Endothelial cell of umbilical vein (primary cell): ENCODE data around the gene USP17L17. TPM values are rescaled to one million over a fixed set of nuclear protein-coding genes. Genes with fewer than 3 reads are reported as not detected.
"Not testable (repeated sequence)": the region's sequence is repeated elsewhere in the genome, so short reads cannot be mapped to it uniquely, and the experiment has no call there.

ENCODE experiments used
- BruUV-seq: library from RNA; stranded (reverse); fragments of 400-500 nt; replicated peaks from 2 replicates; lab custom pipeline; 2021; lab: Mats Ljungman, UMichigan
- CTCF ChIA-PET: fragments of 300-600, 350-600 bp; sonication (Branson Sonifier 250); formaldehyde crosslinking; loops from one replicate; lab custom pipeline; 2021; ENCODE audit warnings: antibody characterized with exemption, inconsistent platforms; lab: Charles Lee
- POLR2A ChIA-PET: fragments of 300-600, 350-600 bp; sonication (Branson Sonifier 250); formaldehyde crosslinking; loops from one replicate; lab custom pipeline; 2021; ENCODE audit warnings: antibody characterized with exemption, inconsistent platforms; lab: Charles Lee
- DNase-seq: peaks from one replicate; pipeline ENCODE4 v3.0.0-alpha.2; 2011; ENCODE audit warnings: low read depth, low spot score
- FAIRE-seq: peaks from 2 replicates; lab custom pipeline; 2011; peaks lifted over from hg19 to GRCh38; lab: Jason Lieb, UNC
- H2AFZ ChIP-seq: 2 replicates; pipeline ENCODE4 v1.6.0; 2012; ENCODE audit warnings: low read depth, low read length, control low read depth, inconsistent platforms
- H3K27ac ChIP-seq: 2 replicates; pipeline ENCODE4 v1.5.1; 2011; ENCODE audit warnings: low read depth, mild to moderate bottlenecking, control low read depth, low read length, moderate library complexity; ENCODE audit not compliant: insufficient read depth
- H3K27me3 ChIP-seq, 2 experiments: 2 replicates each; pipeline versions ENCODE4 v1.6.0 to v1.6.1; 2011; ENCODE audit warnings: low read length in 2 of 2, mixed read lengths in 1 of 2; ENCODE audit not compliant: control insufficient read depth in 2 of 2, insufficient read depth in 2 of 2
- H3K36me3 ChIP-seq, 2 experiments: 2 replicates in 1 of 2; 3 replicates in 1 of 2; pipeline ENCODE4 v1.5.1; 2011; ENCODE audit warnings: low read length in 2 of 2, mild to moderate bottlenecking in 1 of 2, moderate library complexity in 1 of 2; ENCODE audit not compliant: control insufficient read depth in 2 of 2, insufficient read depth in 2 of 2; ENCODE audit errors: extremely low read depth in 1 of 2
- H3K4me1 ChIP-seq: 3 replicates; pipeline ENCODE4 v1.5.1; 2011; ENCODE audit warnings: mild to moderate bottlenecking, low read length; ENCODE audit not compliant: control insufficient read depth, insufficient read depth; ENCODE audit errors: extremely low read depth
- H3K4me2 ChIP-seq: 2 replicates; pipeline ENCODE4 v1.6.1; 2011; ENCODE audit warnings: low read length, control low read depth, mixed read lengths; ENCODE audit not compliant: insufficient read depth
- H3K4me3 ChIP-seq, 3 experiments: fragments of 200-600 bp in 1 of 3; sonication (generic), shearing (Covaris generic) in 1 of 3; replicated peaks in 1 of 3; 2 replicates each; pipeline ENCODE4 v1.5.1; 2011 to 2016; ENCODE audit warnings: control low read depth in 3 of 3, low read length in 3 of 3, mild to moderate bottlenecking in 2 of 3, inconsistent platforms in 1 of 3, low read depth in 1 of 3, moderate library complexity in 1 of 3; ENCODE audit not compliant: insufficient read depth in 1 of 3
- H3K79me2 ChIP-seq: 2 replicates; pipeline ENCODE4 v1.6.0; 2012; ENCODE audit warnings: low read length, inconsistent platforms; ENCODE audit not compliant: control insufficient read depth, insufficient read depth
- H3K9ac ChIP-seq: replicated peaks from 2 replicates; pipeline ENCODE3; 2011; ENCODE audit warnings: low read length, control low read depth; ENCODE audit not compliant: insufficient read depth; ENCODE audit errors: extremely low read depth
- H3K9me1 ChIP-seq: replicated peaks from 3 replicates; pipeline ENCODE4 v1.6.0; 2011; ENCODE audit warnings: mild to moderate bottlenecking, low read length; ENCODE audit not compliant: control insufficient read depth, insufficient read depth; ENCODE audit errors: extremely low read depth
- H3K9me3 ChIP-seq: replicated peaks from 2 replicates; pipeline ENCODE4 v1.5.1; 2012; ENCODE audit warnings: low read length, inconsistent platforms; ENCODE audit not compliant: control insufficient read depth, insufficient read depth
- H4K20me1 ChIP-seq: replicated peaks from 2 replicates; pipeline ENCODE3; 2011; ENCODE audit warnings: mild to moderate bottlenecking, low read length; ENCODE audit not compliant: control insufficient read depth, insufficient read depth; ENCODE audit errors: extremely low read depth
- dilution Hi-C: fragments of 300-500 bp; cut with MboI; formaldehyde crosslinking; loops from one replicate; pipeline ENCODE4 v1.15.0; 2019; ENCODE audit warnings: low sequenced_read_pairs; ENCODE audit not compliant: extremely low pct_ligation_motif_present
- intact Hi-C: fragments of 100-400 bp; cut with micrococcal nuclease; formaldehyde crosslinking; loops from one replicate; pipeline ENCODE4 v1.10.0; 2022
- polyA plus RNA-seq, 4 experiments: library from polyadenylated mRNA; depleted of rRNA in 3 of 4; stranded (reverse) in 3 of 4; unstranded in 1 of 4; fragments of >200 nt; gene quantifications; 2 replicates each; pipeline versions ENCODE4 v1.2.1 to v1.2.3, GENCODE V29; 2011 to 2012; ENCODE audit warnings: missing spikeins in 1 of 4
- total RNA-seq: library from RNA; stranded (reverse); gene quantifications from 2 replicates; pipeline ENCODE4 v1.2.3, GENCODE V29; 2021

USP17L17 gene
- total and polyA plus RNA-seq, 2 donors (not counting 3 experiments of a cell fraction or from before 2014, with no cell fraction given) = not detected

DNA sequence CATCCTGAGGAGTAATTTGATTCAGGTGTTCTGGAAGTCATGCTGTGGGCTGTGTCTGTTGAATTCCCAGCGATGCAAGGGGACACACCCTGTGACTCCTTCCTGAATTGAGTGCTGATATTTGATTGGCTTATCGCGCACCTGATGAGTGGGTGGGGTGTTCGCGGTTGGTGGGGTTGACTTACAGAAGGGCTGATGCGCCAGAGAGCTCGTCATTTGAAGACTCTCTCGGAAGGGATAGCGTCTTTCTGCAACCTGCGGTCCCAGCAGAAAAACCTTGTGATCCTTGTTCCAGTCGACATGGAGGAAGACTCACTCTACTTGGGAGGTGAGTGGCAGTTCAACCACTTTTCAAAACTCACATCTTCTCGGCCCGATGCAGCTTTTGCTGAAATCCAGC lies 18.9 kb downstream of the USP17L17 start, which contains the start of gene USP17L21:
USP17L21 (plus strand) TSS at position 301 of the 400 bp plus-strand sequence; CDS start at position 301, 0 bp downstream.
- POLR2A ChIA-PET, H3K36me3 ChIP-seq, FAIRE-seq, H3K9ac ChIP-seq, BruUV-seq, H4K20me1 ChIP-seq, H2AFZ ChIP-seq, intact Hi-C loops, dilution Hi-C loops, H3K79me2 ChIP-seq, H3K4me3 ChIP-seq, H3K27me3 ChIP-seq, H3K4me1 ChIP-seq, H3K27ac ChIP-seq, H3K9me1 ChIP-seq, H3K4me2 ChIP-seq, DNase-seq, H3K9me3 ChIP-seq, CTCF ChIA-PET: not testable (repeated sequence)

DNA sequence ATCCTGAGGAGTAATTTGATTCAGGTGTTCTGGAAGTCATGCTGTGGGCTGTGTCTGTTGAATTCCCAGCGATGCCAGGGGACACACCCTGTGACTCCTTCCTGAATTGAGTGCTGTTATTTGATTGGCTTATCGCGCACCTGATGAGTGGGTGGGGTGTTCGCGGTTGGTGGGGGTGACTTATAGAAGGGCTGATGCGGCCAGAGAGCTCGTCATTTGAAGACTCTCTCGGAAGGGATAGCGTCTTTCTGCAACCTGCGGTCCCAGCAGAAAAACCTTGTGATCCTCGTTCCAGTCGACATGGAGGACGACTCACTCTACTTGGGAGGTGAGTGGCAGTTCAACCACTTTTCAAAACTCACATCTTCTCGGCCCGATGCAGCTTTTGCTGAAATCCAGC lies 23.6 kb downstream of the USP17L17 start, which contains the start of gene USP17L22:
USP17L22 (plus strand) TSS at position 301 of the 400 bp plus-strand sequence; CDS start at position 301, 0 bp downstream.
- H3K36me3 ChIP-seq, H3K4me2 ChIP-seq, H3K79me2 ChIP-seq, POLR2A ChIA-PET, H3K9me3 ChIP-seq, CTCF ChIA-PET, H2AFZ ChIP-seq, H3K9me1 ChIP-seq, H3K27ac ChIP-seq, H4K20me1 ChIP-seq, DNase-seq, BruUV-seq, H3K9ac ChIP-seq, H3K27me3 ChIP-seq, intact Hi-C loops, dilution Hi-C loops, FAIRE-seq, H3K4me1 ChIP-seq, H3K4me3 ChIP-seq: not testable (repeated sequence)

- H3K4me3 ChIP-seq, H3K79me2 ChIP-seq, H3K9ac ChIP-seq, dilution Hi-C loops, H4K20me1 ChIP-seq, H3K9me1 ChIP-seq, H3K4me2 ChIP-seq, H3K27ac ChIP-seq, POLR2A ChIA-PET, H3K4me1 ChIP-seq, DNase-seq, CTCF ChIA-PET, BruUV-seq, H2AFZ ChIP-seq, intact Hi-C loops, H3K36me3 ChIP-seq, H3K9me3 ChIP-seq, H3K27me3 ChIP-seq: not testable (repeated sequence)
- peak; percentile 24 for FAIRE-seq
Observed at GRCh38 chr4:9271719-9272118, 28.0 kb downstream of the USP17L17 start.

Other genes with a start within 250 kb of the USP17L17 start
- not detected in 2 replicates for gene FAM90A26, start 73.5 kb upstream of the USP17L17 start, total RNA-seq
- gene FAM90A26, start 73.5 kb upstream of the USP17L17 start, polyA plus RNA-seq = not detected in 2 replicates
- not detected in 2 replicates for gene USP17L10, start 33.2 kb upstream of the USP17L17 start, total RNA-seq
- not detected in 2 replicates for gene USP17L10, start 33.2 kb upstream of the USP17L17 start, polyA plus RNA-seq
- gene USP17L11, start 28.5 kb upstream of the USP17L17 start, total RNA-seq = not detected in 2 replicates
- not detected in 2 replicates for gene USP17L11, start 28.5 kb upstream of the USP17L17 start, polyA plus RNA-seq
- gene USP17L12, start 23.7 kb upstream of the USP17L17 start, total RNA-seq = not detected in 2 replicates
- not detected in 2 replicates for gene USP17L12, start 23.7 kb upstream of the USP17L17 start, polyA plus RNA-seq
- not detected in 2 replicates for gene USP17L13, start 19.0 kb upstream of the USP17L17 start, total RNA-seq
- gene USP17L13, start 19.0 kb upstream of the USP17L17 start, polyA plus RNA-seq = not detected in 2 replicates
- gene USP17L15, start 9.5 kb upstream of the USP17L17 start, total RNA-seq = not detected in 2 replicates
- not detected in 2 replicates for gene USP17L15, start 9.5 kb upstream of the USP17L17 start, polyA plus RNA-seq
- gene USP17L18, start 4.8 kb downstream of the USP17L17 start, total RNA-seq = not detected in 2 replicates
- gene USP17L18, start 4.8 kb downstream of the USP17L17 start, polyA plus RNA-seq = not detected in 2 replicates
- gene USP17L19, start 9.5 kb downstream of the USP17L17 start, total RNA-seq = not detected in 2 replicates
- gene USP17L19, start 9.5 kb downstream of the USP17L17 start, polyA plus RNA-seq = not detected in 2 replicates
- not detected in 2 replicates for gene USP17L20, start 14.2 kb downstream of the USP17L17 start, total RNA-seq
- not detected in 2 replicates for gene USP17L20, start 14.2 kb downstream of the USP17L17 start, polyA plus RNA-seq
- not detected in 2 replicates for gene USP17L21, start 19.0 kb downstream of the USP17L17 start, total RNA-seq
- not detected in 2 replicates for gene USP17L21, start 19.0 kb downstream of the USP17L17 start, polyA plus RNA-seq
- not detected in 2 replicates for gene USP17L22, start 23.7 kb downstream of the USP17L17 start, total RNA-seq
- not detected in 2 replicates for gene USP17L22, start 23.7 kb downstream of the USP17L17 start, polyA plus RNA-seq
- gene USP17L24, start 81.3 kb downstream of the USP17L17 start, total RNA-seq = not detected in 2 replicates
- gene USP17L24, start 81.3 kb downstream of the USP17L17 start, polyA plus RNA-seq = not detected in 2 replicates
- gene USP17L25, start 86.0 kb downstream of the USP17L17 start, total RNA-seq = not detected in 2 replicates
- gene USP17L25, start 86.0 kb downstream of the USP17L17 start, polyA plus RNA-seq = not detected in 2 replicates
- gene USP17L26, start 90.8 kb downstream of the USP17L17 start, total RNA-seq = not detected in 2 replicates
- not detected in 2 replicates for gene USP17L26, start 90.8 kb downstream of the USP17L17 start, polyA plus RNA-seq
- not detected in 2 replicates for gene USP17L5, start 95.5 kb downstream of the USP17L17 start, total RNA-seq
- not detected in 2 replicates for gene USP17L5, start 95.5 kb downstream of the USP17L17 start, polyA plus RNA-seq
- gene USP17L27, start 100.3 kb downstream of the USP17L17 start, total RNA-seq = not detected in 2 replicates
- not detected in 2 replicates for gene USP17L27, start 100.3 kb downstream of the USP17L17 start, polyA plus RNA-seq
- gene USP17L28, start 105.0 kb downstream of the USP17L17 start, total RNA-seq = not detected in 2 replicates
- not detected in 2 replicates for gene USP17L28, start 105.0 kb downstream of the USP17L17 start, polyA plus RNA-seq
- gene USP17L29, start 109.8 kb downstream of the USP17L17 start, total RNA-seq = not detected in 2 replicates
- gene USP17L29, start 109.8 kb downstream of the USP17L17 start, polyA plus RNA-seq = not detected in 2 replicates
- not detected in 2 replicates for gene USP17L30, start 119.2 kb downstream of the USP17L17 start, total RNA-seq
- not detected in 2 replicates for gene USP17L30, start 119.2 kb downstream of the USP17L17 start, polyA plus RNA-seq
- not detected in 2 replicates for gene DEFB131A, start 200.5 kb downstream of the USP17L17 start, total RNA-seq
- not detected in 2 replicates for gene DEFB131A, start 200.5 kb downstream of the USP17L17 start, polyA plus RNA-seq